MCF 10A (cell line): ENCODE results near the gene AMMECR1. TPM values are rescaled to one million over a fixed set of nuclear protein-coding genes. Genes with fewer than 3 reads are reported as not detected.

Experiments
- BruUV-seq: library from RNA; stranded (reverse); fragments of 400-500 nt; replicated peaks from 2 replicates; lab custom pipeline; 2021; lab: Mats Ljungman, UMichigan
- CTCF ChIA-PET: fragments of 300-600 bp; sonication (Branson Sonifier 250); formaldehyde crosslinking; extraction: SDS; loops from one replicate; lab custom pipeline; 2021; ENCODE audit warnings: antibody characterized with exemption, inconsistent platforms; lab: Yijun Ruan, JAX
- POLR2A ChIA-PET: fragments of 300-600, 350-650 bp; sonication (Branson Sonifier 250); formaldehyde crosslinking; extraction: SDS; loops from one replicate; lab custom pipeline; 2020; ENCODE audit warnings: antibody characterized with exemption, inconsistent platforms; lab: Yijun Ruan, JAX
- DNase-seq: peaks from one replicate; pipeline ENCODE4 v3.0.0-alpha.2; 2018; ENCODE audit not compliant: unreplicated experiment
- H3K27ac Mint-ChIP-seq: one replicate; pipeline ENCODE4 v1.8.0; 2022; ENCODE audit warnings: mild to moderate bottlenecking, low read depth, mixed read lengths; ENCODE audit not compliant: unreplicated experiment
- H3K27me3 Mint-ChIP-seq: one replicate; pipeline ENCODE4 v1.8.0; 2022; ENCODE audit warnings: mixed read lengths; ENCODE audit not compliant: insufficient read depth, unreplicated experiment
- H3K36me3 Mint-ChIP-seq: one replicate; pipeline ENCODE4 v1.8.0; 2022; ENCODE audit warnings: mild to moderate bottlenecking, moderate library complexity, mixed read lengths; ENCODE audit not compliant: insufficient read depth, unreplicated experiment
- H3K4me1 Mint-ChIP-seq: one replicate; pipeline ENCODE4 v1.8.0; 2022; ENCODE audit warnings: mixed read lengths; ENCODE audit not compliant: insufficient read depth, unreplicated experiment
- H3K4me3 Mint-ChIP-seq: one replicate; pipeline ENCODE4 v1.8.0; 2022; ENCODE audit warnings: mild to moderate bottlenecking, moderate library complexity, mixed read lengths; ENCODE audit not compliant: unreplicated experiment
- H3K9me3 Mint-ChIP-seq: one replicate; pipeline ENCODE4 v1.8.0; 2022; ENCODE audit warnings: mixed read lengths; ENCODE audit not compliant: unreplicated experiment
- CTCF ChIP-seq: fragments of 200-600 bp; IDR thresholded peaks from one replicate; pipeline ENCODE4 v1.8.0; 2022; ENCODE audit warnings: antibody characterized with exemption, mild to moderate bottlenecking; ENCODE audit not compliant: unreplicated experiment
- intact Hi-C: fragments of 100-400 bp; cut with micrococcal nuclease; formaldehyde crosslinking; loops from 2 replicates; pipeline ENCODE4 v1.14.1; 2022
- total RNA-seq: library from RNA; stranded (reverse); gene quantifications from 2 replicates; pipeline ENCODE4 v1.2.3, GENCODE V29; 2022

Gene AMMECR1
- total RNA-seq, 1 experiment from 2014 or later = 20.8 TPM

- peaks cover 6% of the 10 kb centered on the region for H3K4me1 Mint-ChIP-seq
- peak; percentile 44 for DNase-seq
- ChIA-PET POLR2A (interaction anchor here (0.6 to 5.1 kb wide), 27 partner anchors 8 to 314 kb away, joined by 3 to 55 read pairs (median 4); partner anchors contain the start of gene RTL9), CTCF (interaction anchor here (0.9 to 2.8 kb wide), 4 partner anchors 64 to 94 kb away, joined by 3 to 6 read pairs (median 4); no protein-coding TSS in a partner anchor)
- BruUV-seq = no TSS peak
- peak overlapping the region; percentile 95 for H3K27ac Mint-ChIP-seq
- H3K27me3 Mint-ChIP-seq = peaks cover 32% of the 10 kb centered on the region
- H3K9me3 Mint-ChIP-seq = no peaks in the 10 kb centered on the region
- no peak for TF ChIP-seq CTCF
- no peaks in the 10 kb centered on the region for H3K36me3 Mint-ChIP-seq
- peak overlapping the region; percentile 89 for H3K4me3 Mint-ChIP-seq
- intact Hi-C loops = loop anchor here (1.0 to 5.0 kb wide), 3 partner anchors 76 to 158 kb away; no protein-coding TSS in a partner anchor
Observed at GRCh38 chrX:110318664-110318968, 731 bp upstream of the AMMECR1 start.

GRCh38 chrX:110317061-110317819 is 645 bp downstream of the AMMECR1 start:
- Mint-ChIP-seq H3K27ac (peak overlapping the region; percentile 95), H3K27me3 (peaks cover 30% of the 10 kb centered on the region), H3K4me1 (no peaks in the 10 kb centered on the region), H3K4me3 (peak overlapping the region; percentile 89), H3K36me3 (no peaks in the 10 kb centered on the region), H3K9me3 (no peaks in the 10 kb centered on the region)
- intact Hi-C loops = loop anchor here (1.0 to 5.0 kb wide), 4 partner anchors 75 to 137 kb away; no protein-coding TSS in a partner anchor
- DNase-seq = peak; percentile 16
- CTCF ChIA-PET = interaction anchor here (0.6 to 2.8 kb wide), 5 partner anchors 86 to 405 kb away, joined by 3 to 6 read pairs (median 3); no protein-coding TSS in a partner anchor
- POLR2A ChIA-PET = interaction anchor here (0.6 to 5.1 kb wide), 24 partner anchors 14 to 1875 kb away, joined by 3 to 55 read pairs (median 5); no protein-coding TSS in a partner anchor
- TF ChIP-seq CTCF = no peak
- BruUV-seq = no TSS peak

GRCh38 chrX:110316351-110317060 is 1.4 kb downstream of the AMMECR1 start:
- ChIA-PET CTCF (interaction anchor here (0.6 to 1.7 kb wide), 4 partner anchors 87 to 1686 kb away, joined by 3 to 6 read pairs (median 3); no protein-coding TSS in a partner anchor), POLR2A (interaction anchor here (0.6 to 5.1 kb wide), 18 partner anchors 15 to 1874 kb away, joined by 3 to 55 read pairs (median 8); no protein-coding TSS in a partner anchor)
- DNase-seq = peak; percentile 11
- no peak for TF ChIP-seq CTCF
- intact Hi-C loops = loop anchor here (1.0 to 5.0 kb wide), 4 partner anchors 74 to 136 kb away; no protein-coding TSS in a partner anchor
- H3K27me3 Mint-ChIP-seq = peaks cover 30% of the 10 kb centered on the region
- no peaks in the 10 kb centered on the region for H3K9me3 Mint-ChIP-seq
- H3K4me1 Mint-ChIP-seq = no peaks in the 10 kb centered on the region
- BruUV-seq = TSS peak; percentile 36
- H3K36me3 Mint-ChIP-seq = no peaks in the 10 kb centered on the region
- H3K4me3 Mint-ChIP-seq = peak overlapping the region; percentile 89
- H3K27ac Mint-ChIP-seq = peak overlapping the region; percentile 95
